GDM1 (cell line): ENCODE measurements around the gene CUEDC2.
A peak's percentile ranks its signal among the peaks of the same experiment; 100 is the strongest.

Experiments
- DNase-seq: peaks from one replicate; lab custom pipeline; 2025; lab: John Stamatoyannopoulos, UW

CUEDC2 gene

DNA sequence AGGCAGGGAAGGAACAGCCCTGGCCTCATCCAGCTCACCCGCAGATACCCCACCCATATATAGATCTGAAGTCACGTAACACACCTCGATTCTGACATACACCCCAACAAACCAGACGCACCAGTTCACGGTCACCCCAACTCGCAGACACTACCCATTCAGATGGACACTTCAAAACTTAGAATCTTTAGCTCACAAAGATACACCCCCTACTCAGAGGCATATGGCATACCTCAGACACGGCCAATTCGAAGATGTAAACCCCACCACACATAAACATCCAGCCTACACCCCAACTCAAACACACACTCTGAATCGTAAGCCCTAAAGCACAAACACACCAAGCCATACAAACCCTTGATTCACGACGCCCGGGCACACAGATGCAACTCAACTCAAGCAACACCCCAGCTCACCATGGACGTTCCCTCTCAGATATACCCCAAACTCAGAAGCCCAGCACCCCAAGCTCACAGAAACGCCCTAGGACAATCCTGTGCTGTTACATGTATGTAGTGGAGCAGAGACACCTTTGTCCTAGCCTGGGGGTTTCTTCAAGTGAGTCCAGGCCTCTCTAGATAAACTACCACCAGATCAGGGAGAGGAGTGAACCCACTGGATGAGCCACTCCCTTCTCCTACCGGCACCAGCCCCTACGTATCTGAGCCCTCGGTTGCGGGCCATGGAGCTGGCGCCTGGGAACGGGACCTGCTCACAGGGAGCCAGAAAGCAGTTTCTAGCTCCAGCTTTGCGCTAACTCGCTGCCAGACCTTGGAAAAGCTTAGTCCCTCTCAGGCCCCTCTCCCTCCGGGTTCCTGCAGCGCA is 22.6 kb downstream of the CUEDC2 start:
- no peak for DNase-seq

DNA sequence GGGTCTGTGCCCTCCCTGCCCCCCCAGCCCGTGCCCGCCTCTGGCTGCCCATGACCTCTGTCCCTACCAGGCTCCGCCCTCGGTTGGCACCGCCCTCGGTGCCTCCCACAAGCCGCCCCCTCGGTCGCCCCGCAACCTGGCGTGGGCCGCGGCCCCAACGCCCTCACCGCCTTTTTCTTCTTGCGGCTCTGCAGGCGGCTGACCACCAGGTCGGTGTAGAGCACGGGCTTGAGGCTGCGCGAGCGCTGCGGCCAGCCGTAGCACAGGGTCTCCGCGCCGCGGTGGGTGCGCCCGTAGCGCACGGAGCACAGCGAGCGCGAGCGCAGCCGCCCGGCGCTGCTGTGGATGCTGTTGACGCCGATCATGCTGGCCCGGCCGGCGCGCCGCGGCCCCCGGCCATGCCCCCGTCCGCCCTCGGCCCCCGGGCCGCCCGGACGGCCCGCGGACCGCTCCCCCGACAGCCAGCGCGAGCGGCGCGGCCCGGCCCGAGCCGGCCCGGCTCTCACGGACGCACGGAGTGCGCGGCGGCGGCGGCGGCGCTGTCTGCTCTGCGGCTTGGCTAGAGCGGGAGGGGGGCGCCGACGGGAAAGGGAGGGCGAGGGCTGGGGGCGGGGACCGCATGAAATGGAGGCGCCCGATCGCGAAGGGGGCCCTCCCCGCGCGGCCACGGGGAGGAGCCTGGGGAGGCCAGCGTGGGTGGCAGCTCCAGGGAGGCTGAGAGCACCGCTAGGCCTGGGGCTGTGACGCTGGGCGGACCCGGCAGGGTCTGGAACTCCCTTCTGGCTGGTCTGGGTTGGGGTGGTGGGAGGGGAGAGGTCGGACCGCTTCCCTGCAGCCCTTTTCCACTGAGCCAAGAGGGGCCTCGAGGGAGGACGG is 23.4 kb downstream of the CUEDC2 start:
- DNase-seq, result no peak

DNA sequence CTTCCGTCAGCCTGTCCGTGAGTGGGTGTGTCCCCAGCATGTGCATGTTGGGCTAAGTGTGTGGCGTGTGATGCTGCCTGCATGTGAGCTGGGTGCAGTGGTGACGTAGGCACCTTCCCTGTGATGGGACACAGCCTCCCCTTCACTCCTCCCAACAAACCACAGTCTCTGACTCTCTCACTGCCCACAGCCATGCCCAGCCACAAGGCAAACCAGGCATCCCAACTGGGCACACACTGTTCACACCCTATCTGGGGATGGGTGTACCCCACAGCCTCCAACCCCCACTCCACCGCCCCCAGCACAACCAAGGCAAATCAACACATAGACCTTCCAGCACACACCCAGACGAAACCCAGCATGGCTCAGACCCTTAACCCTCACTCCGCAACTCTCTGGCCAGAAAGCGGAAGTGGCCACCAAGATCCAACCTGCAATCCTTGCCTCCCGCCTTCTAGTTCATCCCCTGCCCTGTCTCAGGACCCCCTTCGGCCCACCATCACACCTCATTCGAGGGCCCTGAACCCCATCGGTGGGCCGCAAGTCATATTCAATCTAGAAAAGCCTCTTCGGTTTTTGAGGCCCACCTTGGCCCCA is 24.1 kb downstream of the CUEDC2 start:
- DNase-seq, result no peak

DNA sequence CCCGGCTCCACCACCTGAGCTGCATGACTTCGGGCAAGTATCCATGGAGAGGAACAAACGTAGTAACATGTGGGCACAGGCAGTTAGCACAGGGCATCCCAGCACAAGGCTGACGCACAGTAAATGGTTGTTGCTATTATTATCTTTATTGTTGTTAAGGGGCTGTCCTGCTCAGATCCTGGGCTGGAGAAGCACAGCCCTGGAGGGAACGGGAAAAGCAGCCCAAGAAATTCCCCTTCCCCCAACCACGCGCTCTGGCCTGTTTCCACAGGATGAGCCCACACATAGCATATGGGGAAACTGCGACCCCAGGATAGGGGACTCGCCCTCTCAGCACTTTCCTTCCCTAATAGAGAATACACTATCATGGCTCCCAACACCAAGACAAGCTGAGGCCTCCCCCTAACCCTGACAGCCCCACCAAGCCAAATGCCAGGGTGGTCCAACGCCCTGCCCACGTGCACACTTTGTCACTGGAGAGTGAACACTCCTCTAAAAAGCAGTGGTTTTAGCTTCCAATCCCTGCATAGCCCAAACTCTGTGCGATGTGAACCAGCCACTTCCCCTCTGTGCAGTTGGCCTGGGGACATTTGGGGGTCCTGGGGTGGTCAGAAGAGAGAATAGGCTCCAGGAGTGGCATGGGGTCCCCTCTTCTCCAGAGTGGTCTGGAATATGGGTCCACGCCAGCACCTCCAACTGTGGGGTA is 24.8 kb downstream of the CUEDC2 start:
- DNase-seq, result no peak

DNA sequence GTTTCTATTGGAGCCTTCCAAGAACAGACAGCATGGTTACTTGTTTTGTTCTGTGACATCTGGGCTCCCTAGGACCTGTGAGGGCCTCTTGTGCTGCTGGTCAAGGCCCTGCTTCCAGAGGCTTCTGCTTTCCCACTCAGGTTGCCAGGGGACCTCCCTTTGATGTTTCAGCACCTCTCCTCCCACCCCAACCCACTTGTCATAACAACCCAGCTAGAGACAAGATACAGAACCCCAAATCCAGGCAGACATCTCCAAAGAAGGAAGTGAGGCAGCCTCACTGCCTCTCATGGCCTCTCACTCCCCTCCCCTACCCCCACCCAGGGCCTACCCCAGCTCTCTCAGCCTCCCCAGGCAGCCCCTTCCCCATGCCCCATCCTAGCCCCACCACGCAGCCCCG is 25.6 kb downstream of the CUEDC2 start:
- DNase-seq, result no peak

DNA sequence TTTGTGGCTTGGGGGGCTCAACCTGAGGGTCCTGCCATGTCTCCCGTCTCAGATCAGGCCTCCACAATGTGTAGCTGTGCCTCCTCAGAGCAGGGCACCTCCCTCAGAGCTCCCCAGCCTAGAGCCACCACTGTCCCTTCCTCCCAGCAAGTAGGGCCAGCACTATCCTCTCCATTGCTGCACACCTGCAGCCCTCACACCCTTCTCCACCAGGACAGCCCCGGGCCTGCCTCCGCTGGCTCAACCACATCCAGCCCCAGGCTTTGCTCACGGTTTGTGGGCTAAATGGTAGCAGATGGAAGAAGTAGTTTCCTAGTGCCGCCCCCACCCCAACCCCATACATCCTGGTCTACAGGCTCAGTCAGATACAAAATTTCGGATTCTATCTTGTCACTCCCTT is 26.7 kb downstream of the CUEDC2 start:
- no peak for DNase-seq

DNA sequence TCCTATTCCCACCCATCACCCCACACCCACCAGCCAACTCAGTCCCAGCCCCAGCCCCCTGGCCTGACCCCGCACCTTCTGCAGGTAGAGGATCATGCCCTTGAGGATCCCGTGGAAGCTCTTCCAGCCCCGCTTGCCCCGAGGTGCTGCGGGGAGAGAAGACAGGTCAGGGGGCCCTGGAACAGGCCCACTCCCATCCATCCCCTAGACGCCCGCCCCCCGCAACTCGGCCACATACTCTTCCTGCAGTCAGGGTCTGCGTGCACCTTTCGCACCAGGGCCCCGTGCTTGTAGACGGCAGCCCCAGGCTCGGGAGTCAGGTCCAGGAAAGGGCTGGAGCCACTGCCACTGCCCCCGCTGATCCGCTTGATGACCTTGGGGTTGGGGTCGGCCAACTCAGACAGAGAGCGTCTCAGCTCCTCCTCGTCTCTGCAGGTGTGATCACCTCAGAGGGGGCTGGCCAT is 27.2 kb downstream of the CUEDC2 start:
- no peak for DNase-seq

DNA sequence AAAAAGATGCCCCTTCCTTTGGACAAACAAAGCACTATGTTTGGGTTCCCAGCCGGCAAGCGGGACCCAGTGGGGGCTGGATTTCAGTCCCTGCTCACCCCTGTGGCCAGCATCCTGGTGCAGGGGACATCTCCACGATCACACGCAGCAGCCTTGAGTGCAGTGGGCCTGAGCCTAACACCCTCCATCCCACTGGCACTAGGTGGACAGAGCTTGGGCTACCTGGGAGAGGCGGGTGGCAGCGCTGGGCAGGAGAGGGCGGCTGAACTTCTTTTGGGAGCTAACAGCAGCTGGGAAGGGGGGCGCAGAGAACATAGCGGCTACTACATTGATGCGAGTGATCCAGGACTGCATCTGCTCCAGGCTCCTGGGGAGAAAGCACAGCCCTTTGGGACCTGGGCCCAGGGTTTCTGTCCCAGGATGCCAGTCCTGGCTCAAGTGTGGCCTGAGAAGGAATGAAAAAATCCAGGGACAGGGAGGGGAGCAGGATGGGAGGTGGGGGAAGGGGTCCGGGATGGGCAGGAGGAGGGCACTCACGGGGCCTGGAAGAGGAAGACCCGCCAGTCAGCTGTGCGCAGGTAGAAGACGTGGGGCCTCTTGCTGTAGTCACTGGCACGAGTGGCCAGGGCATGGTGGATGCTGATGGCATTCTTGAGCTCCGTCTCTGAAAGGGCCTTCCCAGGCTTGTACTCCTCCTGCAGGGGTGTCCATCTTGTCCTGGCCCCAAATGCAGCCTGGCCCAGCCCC is 27.8 kb downstream of the CUEDC2 start:
- no peak for DNase-seq

DNA sequence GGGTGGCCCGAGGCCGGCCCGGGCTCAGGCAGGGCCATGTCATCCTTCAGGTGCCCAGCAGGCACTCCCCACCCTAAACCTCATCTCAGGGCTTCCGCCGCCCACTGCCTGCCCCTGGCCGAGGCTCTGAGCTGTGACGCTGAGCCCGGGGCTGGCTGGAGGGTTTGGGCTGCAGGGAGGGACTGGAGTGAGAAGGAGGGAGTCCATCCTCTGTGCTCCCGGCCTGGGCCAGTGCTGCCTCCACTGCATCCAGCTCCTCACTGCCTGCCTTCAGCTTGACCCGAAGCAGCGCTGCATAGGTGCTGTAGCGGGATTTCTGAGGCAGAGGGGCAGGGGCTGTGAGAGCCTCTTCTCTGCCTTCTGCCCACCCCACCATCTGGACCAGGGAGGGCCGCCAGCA is 29.3 kb downstream of the CUEDC2 start:
- DNase-seq, result no peak

DNA sequence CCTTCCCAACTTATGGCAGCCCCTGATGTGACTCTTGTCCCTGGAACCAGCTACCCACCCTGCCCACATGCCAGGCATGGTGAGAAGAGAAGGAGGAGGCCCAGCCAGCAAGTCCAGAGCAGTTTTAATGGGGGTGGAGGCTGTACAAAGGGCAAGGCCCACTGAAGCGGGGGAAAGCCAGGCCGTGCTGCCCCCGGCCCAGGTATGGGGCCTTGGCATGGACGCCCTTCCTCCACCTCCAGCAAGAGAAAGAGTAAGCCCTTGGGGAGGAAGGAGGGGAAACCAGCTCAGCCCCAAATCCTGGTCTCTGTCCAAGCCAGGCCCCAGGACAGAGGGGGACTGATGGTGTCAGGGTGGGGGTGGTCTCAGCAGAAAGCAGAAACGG is 29.9 kb downstream of the CUEDC2 start:
- no peak for DNase-seq

DNA sequence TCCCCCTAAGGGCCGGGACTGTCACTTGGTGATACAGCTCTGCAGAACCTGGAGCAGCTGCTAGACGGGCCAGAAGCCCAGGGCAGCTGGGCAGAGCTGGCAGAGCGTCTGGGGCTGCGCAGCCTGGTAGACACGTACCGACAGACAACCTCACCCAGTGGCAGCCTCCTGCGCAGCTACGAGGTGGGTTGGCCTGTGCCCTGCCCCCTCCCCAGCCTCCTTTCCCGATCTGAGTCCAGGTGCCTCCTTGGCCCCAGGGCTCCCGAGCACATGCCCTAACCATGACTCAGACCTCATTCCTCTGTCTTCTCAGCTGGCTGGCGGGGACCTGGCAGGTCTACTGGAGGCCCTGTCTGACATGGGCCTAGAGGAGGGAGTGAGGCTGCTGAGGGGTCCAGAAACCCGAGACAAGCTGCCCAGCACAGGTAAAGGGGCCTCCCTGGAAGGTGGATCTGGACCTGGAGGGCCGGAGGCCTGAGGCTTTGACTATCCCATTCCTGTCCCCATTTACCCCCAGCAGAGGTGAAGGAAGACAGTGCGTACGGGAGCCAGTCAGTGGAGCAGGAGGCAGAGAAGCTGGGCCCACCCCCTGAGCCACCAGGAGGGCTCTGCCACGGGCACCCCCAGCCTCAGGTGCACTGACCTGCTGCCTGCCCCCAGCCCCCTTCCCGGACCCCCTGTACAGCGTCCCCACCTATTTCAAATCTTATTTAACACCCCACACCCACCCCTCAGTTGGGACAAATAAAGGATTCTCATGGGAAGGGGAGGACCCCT is 30.5 kb downstream of the CUEDC2 start:
- no peak for DNase-seq

DNA sequence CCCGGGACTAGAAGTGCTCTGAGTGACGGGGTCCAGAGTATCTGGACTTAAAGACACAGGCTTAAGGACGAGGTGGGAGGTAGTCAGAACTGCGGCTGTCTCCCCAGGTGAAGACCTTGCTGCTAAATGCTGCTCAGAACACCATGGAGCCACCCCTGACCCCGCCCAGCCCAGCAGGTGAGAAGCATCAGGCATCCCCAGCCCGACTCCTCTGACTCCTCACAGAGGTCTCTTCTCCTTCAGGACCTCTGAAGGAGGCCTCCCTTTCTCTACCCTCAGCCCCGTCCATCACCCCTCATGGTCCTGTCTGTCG is 31.1 kb downstream of the CUEDC2 start:
- DNase-seq, result no peak

DNA sequence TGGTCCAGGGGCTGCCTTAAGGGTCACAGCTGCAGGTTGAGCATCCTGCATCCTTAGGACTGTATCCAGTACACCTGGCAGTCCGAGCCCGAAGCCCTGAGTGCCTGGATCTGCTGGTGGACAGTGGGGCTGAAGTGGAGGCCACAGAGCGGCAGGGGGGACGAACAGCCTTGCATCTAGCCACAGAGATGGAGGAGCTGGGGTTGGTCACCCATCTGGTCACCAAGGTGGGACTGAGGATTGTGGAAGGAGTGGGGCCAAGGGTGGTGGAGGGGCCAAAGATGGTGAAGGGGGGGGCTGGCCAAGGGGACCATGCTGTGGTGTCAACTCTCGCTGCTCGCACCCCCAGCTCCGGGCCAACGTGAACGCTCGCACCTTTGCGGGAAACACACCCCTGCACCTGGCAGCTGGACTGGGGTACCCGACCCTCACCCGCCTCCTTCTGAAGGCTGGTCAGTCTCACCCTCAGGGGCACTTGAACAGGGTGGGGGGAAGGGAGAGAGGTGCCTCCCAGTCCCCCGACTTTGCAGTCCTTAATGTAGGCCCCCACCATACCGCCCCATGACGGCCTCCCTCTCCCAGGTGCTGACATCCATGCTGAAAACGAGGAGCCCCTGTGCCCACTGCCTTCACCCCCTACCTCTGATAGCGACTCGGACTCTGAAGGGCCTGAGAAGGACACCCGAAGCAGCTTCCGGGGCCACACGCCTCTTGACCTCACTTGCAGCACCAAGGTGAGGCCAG is 31.6 kb downstream of the CUEDC2 start:
- no peak for DNase-seq

DNA sequence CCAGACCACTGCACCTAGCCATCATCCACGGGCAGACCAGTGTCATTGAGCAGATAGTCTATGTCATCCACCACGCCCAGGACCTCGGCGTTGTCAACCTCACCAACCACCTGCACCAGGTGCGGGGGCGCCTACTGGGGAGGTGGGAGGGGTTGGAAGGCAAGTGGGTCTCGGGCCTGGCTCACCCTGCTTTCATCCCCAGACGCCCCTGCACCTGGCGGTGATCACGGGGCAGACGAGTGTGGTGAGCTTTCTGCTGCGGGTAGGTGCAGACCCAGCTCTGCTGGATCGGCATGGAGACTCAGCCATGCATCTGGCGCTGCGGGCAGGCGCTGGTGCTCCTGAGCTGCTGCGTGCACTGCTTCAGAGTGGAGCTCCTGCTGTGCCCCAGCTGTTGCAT is 32.3 kb downstream of the CUEDC2 start:
- no peak for DNase-seq

DNA sequence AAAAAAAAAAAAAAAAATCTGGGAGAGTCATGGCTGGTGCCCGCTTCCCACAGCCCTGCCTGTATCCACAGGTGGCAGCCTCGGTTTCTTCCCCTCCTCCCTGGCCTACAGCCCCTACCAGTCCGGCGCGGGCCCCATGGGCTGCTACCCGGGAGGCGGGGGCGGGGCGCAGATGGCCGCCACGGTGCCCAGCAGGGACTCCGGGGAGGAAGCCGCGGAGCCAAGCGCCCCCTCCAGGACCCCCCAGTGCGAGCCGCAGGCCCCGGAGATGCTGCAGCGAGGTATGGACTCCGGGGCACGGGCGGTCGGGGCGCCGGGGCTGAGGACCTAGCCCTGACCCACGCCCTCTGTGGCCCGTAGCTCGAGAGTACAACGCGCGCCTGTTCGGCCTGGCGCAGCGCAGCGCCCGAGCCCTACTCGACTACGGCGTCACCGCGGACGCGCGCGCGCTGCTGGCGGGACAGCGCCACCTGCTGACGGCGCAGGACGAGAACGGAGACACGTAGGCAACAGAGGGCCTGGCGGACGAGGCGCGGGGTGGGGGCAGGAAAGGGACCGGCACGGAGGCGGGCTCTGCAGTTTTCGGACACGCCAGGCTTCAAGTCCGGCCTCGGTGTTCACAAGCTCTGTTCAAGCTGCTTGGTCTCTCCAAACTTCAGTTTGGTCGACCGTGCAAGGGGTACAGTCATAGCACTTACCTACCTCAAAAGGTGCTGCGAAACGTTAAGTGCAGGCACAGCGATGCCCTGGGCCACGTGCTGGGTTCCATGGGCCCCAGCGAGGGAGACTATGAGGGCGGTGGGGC is 33.0 kb downstream of the CUEDC2 start:
- DNase-seq, result peak; percentile 87

DNA sequence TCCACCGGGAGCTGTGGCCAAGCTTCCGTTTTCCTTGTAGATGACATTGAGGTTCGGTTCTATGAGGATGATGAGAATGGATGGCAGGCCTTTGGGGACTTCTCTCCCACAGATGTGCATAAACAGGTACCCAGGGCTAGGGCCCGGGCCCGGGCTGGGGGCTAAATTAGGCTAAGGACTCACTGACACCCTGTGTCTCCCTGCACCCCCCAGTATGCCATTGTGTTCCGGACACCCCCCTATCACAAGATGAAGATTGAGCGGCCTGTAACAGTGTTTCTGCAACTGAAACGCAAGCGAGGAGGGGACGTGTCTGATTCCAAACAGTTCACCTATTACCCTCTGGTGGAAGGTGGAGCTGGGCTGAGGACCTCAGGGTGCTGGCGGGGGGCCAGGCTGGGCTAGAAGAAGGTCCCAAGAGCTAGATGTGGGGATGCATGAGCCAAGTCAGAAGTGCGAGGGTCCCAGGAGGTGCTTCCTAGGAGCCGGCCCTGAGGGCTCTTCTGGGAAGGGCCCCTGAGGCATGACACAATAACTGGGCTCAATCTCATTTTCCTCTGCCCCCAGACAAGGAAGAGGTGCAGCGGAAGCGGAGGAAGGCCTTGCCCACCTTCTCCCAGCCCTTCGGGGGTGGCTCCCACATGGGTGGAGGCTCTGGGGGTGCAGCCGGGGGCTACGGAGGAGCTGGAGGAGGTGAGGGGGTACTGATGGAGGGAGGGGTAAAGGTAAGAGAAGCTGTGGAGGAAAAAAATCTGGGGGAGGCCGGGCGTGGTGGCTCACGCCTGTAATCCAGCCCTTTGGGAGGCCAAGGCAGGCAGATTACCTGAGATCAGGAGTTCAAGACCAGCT is 34.0 kb downstream of the CUEDC2 start:
- no peak for DNase-seq

DNA sequence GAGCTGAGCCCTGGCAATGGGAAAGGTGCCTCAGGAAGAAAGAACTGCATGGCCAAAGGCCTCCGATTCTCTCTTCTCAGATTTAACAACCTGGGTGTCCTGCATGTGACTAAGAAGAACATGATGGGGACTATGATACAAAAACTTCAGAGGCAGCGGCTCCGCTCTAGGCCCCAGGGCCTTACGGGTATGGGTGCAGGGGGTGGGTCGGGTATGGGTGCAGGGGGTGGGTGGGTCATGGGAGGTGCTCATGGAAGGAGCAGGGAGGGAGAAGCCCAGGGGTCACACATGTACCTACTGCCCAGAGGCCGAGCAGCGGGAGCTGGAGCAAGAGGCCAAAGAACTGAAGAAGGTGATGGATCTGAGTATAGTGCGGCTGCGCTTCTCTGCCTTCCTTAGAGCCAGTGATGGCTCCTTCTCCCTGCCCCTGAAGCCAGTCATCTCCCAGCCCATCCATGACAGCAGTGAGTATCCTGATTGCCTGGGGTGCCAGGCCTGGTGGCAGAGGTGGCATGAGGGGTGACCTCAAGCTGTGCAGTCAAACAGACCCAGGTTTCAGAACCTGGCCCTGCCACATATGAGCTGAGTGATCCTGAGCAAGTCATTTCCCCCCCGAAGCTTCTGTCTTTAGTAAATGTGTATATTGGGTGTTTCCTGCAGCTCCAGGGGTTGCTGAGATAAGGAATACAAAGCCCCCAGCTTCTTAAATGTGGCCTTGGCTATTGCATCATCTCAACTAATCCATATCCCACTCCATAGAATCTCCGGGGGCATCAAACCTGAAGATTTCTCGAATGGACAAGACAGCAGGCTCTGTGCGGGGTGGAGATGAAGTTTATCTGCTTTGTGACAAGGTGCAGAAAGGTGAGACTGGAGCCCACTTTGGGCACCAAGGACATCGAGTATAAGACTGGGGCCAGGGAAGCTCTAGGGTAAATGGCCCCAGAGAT is 34.9 kb downstream of the CUEDC2 start:
- DNase-seq, result no peak
